Activated CD4-positive, alpha-beta T cell treated with anti-CD3 and anti-CD28 coated beads, Interleukin-2, amount 50 U/mL, for 24 hours (primary cell): Measurements from ENCODE around the gene TMC3.
A peak's percentile ranks its signal among the peaks of the same experiment; 100 is the strongest.

Experiments used
- DNase-seq, 2 donors: peaks; one replicate each; pipeline ENCODE4 v3.0.0-alpha.2; 2020; ENCODE audit warnings: low read depth in 1 of 2, low spot score in 1 of 2

The TMC3 gene

DNA sequence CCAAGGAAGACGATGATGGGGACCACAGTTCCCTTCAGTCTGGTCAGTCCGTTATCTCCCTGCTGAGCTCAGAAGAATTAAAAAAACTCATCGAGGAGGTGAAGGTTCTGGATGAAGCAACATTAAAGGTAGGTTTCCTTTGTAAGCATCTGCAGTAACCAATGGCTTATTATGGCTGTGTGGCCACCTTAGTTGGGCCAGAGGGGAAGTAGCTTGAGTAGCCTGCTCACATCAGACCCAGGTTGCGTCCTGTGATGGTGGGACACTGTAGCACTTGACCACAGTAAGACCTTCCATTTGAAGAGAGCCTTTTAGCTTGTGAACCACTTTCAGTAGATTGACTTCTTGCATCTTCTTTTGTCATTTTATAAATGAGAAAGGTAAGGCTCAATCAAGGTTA, 72.6 kb downstream of the TMC3 start:
- DNase-seq: no peak

DNA sequence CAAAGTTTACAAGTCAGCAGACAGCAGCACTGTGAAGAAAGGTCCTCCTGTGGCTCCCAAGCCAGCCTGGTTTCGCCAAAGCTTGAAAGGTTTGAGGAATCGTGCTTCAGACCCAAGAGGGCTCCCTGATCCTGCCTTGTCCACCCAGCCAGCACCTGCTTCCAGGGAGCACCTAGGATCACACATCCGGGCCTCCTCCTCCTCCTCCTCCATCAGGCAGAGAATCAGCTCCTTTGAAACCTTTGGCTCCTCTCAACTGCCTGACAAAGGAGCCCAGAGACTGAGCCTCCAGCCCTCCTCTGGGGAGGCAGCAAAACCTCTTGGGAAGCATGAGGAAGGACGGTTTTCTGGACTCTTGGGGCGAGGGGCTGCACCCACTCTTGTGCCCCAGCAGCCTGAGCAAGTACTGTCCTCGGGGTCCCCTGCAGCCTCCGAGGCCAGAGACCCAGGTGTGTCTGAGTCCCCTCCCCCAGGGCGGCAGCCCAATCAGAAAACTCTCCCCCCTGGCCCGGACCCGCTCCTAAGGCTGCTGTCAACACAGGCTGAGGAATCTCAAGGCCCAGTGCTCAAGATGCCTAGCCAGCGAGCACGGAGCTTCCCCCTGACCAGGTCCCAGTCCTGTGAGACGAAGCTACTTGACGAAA, 74.3 kb downstream of the TMC3 start:
- no peak for DNase-seq

DNA sequence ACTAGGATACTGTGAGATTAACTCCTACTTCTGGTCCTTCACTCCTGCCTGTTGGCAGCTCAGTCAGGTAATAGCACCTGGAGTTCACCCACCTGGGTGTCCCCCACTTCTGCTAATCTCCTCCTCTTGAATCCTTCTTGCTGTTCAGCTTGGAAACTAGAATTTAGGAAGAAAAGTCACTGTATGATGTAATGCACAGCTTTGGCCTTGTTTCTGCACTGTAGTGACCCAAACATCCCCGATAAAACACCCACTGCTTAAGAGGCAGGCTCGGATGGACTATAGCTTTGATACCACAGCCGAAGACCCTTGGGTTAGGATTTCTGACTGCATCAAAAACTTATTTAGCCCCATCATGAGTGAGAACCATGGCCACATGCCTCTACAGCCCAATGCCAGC, 74.9 kb downstream of the TMC3 start:
- DNase-seq: no peak

DNA sequence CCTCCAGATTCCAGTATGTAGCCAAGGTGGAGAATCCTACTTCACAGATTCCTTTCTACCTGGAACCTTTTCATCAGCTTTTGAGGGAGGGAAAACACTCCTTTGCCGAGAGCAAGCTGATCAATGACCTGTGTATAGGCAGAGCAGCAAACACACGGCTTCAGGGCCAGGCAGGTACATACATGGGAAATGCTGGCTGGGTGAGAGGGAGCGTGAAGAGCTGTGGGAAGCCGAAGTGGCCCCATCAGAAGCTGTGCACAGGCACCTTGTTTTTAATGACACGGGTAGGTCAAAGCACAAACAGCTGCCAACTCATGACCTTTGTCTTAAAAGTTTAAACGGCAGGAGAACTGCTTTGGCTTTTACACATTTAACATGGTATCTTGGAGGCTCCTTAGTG, 75.4 kb downstream of the TMC3 start:
- DNase-seq: no peak

DNA sequence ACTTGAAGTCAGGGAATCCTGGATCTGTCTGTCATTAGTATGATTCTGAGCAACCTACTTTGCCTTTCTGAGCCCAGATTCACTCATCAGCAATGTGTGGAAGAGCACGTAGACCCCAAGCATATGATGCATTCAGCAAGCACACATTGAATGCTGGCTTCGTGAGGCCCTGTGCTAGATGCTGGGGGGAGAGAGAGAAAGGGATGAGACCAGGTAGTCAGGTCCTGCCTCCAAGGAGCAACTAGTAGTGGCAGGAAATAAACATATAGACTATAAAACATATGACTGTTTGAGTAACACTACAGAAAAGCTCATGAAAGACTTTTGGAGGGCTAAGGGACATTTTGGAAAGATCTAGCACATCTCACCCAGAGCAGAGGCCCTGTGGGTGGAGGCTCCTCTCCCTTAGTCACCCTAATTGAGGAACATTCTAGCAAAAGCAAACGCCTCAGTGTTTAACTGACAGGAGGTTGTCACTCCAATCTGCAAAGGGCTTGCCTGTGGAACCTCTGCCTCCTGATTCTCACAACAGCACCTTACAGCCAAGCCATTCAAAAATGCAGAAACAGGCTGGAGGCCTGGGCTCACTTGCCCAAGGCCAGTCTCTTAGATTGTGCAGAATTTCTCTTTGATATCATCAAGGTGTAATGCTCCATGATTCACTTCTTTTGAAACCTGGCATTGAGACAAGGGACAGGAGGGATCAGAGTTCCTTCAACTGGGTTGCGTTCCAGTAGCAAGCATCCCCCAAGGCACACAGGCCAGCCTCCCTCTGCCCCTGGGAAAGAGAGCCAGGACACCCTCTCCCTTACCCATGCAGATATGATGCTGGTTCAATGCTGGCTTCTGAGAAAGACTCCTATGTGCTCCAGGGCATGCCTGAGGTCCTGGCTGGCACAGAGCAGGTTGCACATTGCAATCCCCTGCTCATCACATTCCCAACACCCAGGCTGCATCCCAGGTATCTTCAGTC, 76.1 kb downstream of the TMC3 start:
- no peak for DNase-seq

DNA sequence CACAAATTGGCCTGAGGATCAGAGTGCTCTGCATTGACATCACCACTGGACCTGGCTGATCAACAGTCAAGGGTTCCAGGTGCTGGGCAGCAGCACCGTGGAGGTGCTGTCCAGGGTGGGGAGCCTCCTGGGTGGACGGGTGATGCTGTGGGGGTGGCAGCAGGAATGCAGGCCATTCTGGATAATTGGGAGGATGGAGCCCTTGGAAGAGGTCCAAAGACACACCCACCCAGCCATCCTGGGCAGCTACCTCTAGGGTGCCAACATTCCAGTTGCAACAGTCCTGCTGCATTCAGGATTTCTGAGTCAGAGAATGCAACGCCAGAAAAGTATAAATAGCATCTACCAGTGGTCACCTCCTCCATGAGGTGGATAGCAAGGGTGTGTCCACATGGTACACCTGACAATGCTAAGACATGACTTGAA, 76.9 kb downstream of the TMC3 start:
- no peak for DNase-seq

DNA sequence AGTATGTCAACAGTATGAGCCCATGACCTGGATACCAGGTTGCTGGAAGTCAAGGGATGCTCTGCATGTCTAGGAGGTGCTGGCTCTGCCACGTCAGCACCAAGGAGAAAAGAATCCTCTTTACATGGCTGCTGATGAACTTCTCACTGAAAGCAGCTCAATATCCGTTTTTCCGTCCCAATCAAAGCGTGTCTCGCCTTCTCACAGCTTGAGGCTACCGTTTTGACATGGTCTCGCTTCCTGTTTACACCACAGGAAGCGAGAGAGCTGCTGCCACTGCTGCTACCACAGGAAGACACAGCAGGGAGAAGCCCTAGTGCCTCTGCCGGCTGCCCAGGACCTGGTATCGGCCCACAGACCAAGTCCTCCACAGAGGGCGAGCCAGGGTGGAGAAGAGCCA, 77.3 kb downstream of the TMC3 start:
- peak; percentile 35 to 75 for DNase-seq

DNA sequence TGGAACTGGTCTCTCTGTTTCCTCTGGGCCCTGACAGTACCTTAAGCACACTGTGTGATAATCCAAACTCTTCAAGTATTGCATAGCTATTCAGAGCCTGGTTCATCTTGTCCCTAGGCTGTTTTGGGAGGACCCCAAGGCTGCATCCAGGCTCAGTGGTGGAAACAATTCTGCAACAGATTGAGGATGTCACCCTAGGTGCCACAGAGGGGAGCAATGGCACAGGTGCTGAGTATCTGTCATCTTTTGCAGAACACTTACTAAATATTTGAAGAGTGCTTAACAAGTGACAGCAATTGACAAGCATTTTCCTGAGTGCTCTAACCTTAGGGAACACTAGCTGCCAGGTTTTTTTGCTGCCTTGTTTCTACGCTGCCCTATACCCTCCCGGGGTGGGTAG, 77.8 kb downstream of the TMC3 start:
- no peak for DNase-seq

DNA sequence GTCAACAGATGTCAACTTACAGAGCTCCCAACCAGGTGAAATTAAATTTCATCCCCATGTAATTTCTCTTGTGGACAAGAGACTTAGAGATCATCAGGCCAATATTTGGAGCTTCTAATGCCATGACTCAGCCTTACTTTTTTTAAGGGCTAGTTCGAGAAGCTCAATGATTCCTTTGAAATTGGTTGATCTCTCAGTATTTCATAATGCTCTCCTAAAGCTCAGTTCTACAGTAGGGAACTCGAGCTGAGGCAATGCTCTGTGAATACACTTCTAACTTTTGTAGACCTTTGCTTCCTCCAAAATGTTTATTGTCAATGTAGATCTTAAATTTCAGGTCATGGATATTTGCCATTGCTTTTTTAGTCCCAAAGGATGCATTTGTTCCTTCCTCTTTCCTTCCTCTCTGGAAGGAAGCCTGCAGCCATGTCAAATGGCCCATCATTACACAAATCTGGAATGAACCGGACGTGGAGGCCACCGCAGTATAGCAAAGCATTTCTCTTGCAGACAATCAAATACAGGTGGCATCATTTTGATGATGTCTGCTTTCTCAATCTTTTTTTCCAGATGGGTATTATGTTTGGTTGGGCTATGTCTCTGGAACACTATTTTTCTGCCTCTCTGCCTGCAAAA, 78.4 kb downstream of the TMC3 start:
- no peak for DNase-seq

DNA sequence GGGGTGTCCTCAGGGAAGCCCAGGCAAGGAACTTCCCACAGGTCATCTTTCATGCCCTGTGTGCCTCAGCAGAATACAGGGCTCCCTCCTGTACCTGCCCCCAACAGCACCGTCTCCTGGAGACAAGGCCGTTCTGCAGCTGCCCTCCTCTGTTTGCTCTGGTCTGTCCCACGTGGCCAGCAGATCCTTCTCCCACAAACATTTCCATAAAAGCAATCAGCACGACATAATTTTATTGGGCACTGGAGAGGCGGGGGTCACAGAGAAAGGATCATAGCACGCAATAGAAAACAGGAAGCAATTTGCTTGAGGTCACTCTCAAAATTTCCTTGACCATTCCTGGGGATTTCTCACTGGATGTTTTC, 79.5 kb downstream of the TMC3 start:
- no peak for DNase-seq

DNA sequence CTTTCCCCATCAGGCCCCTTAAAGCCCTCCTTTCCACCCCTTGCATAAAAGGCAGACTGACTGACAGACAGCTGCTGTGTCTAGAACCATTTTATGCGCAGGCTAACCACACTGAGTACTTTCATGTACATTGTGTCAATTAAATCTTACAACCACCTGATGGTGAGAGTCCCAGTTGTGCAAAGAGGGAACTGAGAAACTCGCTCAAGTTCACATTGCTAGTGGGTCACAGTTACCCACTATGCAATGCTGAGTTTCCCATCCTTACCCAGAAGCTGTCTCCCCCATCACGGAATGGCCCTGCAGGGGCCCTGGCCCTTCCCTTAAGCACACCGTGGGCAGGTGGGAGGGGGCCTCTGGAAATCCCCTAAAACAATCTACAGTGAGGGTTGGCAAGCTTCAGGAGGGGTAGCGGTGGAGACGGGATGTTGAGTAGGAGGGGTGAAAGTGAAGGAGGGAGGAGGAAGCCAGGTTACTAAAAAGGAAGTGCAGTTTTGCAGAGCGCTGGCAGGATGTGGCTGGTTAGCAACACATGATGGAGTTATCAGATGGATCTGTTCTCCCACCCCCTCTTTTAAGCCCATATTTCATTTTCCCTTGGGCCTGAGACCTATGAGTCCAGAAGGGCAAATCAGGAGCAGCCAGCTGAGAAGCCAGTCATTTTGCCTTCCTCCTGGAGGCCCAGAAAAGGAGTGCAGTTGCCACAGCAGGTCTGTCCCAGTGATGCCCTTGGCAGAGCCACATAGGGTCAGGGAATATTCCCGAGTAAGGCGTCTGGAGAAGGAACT, 80.1 kb downstream of the TMC3 start:
- DNase-seq: peak; percentile 54 to 82

DNA sequence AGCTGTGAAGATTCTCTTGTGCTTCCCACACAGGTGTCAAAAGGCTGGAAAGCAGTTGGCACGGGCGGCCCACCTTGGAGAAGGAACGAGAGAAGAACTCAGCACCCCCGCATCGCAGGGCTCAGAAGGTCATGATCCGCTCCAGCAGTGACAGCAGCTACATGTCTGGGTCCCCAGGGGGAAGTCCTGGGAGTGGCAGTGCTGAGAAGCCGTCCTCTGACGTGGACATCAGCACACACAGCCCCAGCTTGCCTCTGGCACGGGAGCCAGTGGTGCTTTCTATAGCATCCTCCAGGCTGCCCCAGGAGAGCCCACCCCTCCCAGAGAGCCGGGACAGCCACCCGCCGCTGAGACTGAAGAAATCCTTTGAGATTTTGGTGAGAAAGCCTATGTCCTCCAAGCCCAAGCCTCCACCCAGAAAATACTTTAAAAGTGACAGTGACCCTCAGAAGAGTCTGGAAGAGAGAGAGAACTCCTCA, 81.5 kb downstream of the TMC3 start:
- peak in 1 of 2 donors; percentile 32 for DNase-seq

DNA sequence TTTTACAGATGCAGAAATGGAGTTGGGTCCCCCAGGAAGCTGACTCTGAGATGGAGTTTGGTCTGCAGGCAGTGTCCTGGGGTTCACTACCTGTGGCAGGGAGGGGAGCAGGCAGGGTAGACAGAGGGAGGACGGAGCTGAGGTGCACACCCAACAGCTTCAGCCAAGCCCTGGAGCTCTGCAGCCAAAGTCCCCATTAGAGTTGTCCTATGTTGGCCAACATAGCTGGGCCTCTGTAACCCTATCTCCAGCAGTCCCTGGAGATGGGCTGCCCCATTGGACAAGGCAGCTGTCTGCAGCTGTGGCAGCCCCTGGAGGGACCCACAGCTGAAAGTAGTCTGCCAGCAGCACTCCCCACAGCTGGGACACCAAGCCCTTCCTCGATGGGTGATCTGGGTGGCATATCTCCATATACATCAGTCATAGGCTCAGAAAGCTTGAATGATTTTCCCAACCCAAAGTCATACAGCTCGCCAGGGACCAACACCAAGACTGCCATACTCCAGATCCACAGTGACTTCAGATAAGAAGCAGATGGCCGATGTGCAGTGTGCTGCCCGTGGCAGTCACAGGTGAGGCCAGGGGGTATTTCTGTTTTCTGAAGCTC, 82.0 kb downstream of the TMC3 start:
- no peak for DNase-seq

DNA sequence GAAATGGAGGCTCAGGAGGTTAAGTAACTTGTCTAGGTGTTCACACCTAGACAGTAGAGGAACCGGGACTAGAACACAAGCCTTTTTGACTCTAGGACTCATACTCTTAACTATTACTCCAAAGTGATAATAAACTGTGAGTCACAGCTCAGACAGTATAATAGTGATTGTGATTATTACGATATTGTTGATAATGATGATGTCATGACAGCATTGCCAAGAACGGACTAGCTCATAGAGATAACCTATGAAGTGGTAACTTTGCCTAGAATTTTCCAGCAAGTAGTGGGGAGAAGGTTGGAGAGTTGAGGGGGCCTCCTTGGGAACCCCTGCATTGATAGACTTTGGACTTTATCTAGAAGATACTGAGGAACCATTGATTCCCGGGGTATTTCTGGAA, 84.1 kb downstream of the TMC3 start:
- no peak for DNase-seq

DNA sequence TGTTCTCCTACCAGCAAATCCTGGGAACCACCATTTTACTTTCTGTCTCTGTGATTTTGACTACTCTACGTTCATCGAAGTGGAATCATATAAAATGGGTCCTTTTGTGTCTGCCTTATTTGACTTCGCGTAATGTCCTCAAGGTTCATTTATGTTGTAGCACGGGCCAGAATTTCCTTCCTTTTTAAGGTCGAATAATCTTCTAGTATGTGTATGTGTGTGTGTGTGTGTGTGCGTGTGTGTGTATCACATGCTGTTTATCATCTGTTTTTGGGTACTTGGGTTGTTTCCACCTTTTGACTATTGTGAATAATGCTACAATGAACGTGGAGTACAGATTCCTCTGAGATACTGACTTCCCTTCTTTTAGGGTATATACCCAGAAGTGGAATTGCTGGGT, 85.4 kb downstream of the TMC3 start:
- no peak for DNase-seq

DNA sequence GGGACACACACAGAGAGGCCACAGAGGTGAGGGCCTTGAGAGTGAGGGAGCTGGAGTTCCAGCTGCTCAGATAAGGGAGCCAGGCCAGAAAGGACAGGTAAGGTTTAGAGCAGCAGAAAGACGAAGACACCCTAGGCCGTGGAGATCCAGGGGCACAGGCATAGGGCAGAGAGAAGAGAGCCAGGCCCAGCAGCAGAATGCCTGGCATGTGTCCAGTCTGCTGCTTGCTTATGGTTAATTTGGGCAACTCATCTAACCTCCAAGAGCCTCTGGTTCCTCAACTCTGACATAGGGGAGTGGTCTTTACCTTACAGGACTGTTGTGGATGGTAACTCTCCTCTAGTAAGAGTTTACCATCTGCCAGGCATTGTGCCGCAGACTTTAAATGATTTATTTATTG, 86.0 kb downstream of the TMC3 start:
- DNase-seq: no peak

DNA sequence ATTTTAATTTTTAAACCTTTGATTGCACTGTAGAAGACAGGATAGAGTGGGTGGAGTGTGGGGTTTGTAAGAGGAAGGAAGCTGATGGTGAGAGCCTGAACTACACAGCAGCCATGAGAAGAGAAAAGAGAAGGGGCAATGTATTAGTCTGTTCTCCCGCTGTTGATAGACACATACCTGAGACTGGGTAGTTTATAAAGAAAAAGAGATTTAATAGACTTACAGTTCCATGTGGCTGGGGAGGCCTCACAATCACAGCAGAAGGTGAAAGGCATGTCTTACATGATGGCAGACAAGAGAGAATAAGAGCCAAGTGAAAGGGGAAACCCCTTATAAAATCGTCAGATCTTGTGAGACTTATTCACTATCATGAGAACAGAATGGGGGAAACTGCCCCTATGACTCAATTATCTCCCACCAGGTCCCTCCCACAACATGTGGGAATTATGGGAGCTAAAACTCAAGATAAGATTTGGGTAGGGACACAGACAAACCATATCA, 87.3 kb downstream of the TMC3 start:
- no peak for DNase-seq

DNA sequence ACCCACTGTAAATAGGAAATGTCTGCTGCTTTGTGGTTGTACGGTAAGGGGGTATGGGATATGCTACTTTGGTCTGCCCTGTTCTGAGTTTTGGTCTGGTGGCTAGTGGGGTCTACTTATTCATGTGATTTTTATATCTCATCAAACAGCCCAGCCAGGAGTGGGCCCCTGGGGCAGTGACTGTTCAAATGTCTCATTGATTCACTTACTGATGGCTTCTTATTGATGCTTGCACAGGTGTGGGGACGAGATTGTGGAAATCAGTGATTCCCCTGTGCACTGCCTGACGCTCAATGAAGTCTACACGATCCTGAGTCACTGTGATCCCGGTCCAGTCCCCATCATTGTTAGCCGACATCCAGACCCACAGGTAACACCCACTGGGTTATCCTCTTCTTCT, 88.6 kb downstream of the TMC3 start:
- no peak for DNase-seq

DNA sequence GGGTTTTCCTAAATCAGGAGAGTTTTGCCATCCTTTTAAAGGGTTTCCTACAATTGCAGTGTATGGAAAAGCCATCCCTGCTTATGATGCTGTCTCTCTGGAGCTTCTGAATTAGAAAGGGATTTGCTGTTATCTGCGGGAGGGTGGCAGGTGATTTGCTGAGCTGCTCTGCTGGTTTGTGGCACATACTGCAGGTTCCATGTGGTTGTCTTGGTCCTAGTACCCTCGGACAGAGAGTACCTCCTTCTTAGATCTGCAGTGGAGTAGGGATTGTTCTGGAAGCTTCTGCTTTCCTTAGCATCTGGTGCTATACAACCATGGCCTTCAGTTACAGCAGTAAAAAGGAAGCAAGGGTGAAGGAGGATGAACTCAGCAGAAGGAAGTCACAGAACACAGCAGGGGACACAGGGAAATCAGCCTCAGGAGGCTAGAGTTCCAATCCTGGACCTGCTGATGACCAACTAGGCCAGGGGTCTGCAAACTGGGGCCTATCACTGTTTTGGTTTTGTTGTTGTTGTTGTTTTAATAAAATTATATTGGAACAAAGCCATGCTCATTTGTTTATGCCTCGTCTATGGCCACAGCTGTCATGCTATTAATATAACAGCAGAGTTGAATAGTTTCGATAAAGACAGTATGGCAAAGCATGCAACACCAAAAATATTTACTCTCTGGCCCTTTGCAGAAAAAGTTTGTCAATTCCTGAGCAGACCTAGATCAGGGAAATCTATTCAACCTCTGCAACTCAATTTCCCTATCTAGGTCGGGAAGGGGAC, 89.6 kb downstream of the TMC3 start:
- DNase-seq: no peak

DNA sequence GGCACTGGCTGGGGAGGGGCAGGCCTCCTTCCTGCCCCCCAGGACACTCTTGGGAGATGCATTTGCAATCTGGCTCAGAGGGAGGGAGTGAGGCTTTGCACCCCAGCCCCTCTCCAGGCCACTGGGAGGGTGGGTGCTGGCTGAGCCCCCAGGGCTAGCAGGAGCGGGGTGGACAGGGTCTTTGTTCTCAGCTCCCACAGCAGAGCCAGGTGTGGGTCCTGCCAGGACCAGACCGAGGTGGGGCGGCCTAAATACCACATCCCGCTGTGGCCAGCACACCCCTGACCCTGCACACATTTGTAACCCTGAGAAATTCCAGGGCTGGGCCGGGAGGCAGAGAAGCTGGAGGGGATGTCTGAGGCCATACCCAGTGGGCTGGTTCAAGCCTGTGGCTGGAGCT, 91.1 kb downstream of the TMC3 start:
- no peak for DNase-seq
